SK-N-SH treated with all-trans-retinoic acid at 6 μM for 48 hours (cell line): ENCODE results near the gene NSUN2.

ENCODE experiments used
- ATAC-seq: fragments of 200-7000 bp; cut with Tn5 transposase; 3 replicates; pipeline ENCODE4 v1.9.1; 2020; ENCODE audit warnings: mild to moderate bottlenecking, moderate library complexity
- ARNTL ChIP-seq: fragments of 450-650 bp; formaldehyde crosslinking; IDR thresholded peaks from 2 replicates; pipeline ENCODE4 v1.5.0; 2020; ENCODE audit warnings: low read depth, mild to moderate bottlenecking, moderate library complexity, borderline replicate concordance
- BACH2 ChIP-seq: fragments of 250-450 bp; sonication (Bioruptor Pico); IDR thresholded peaks from 2 replicates; pipeline ENCODE4 v1.9.0; 2021; ENCODE audit warnings: mild to moderate bottlenecking, borderline replicate concordance
- CREB5 ChIP-seq: fragments of 250-450 bp; sonication (Bioruptor Pico); IDR thresholded peaks from 2 replicates; pipeline ENCODE4 v1.5.1; 2020; ENCODE audit warnings: low read depth, mild to moderate bottlenecking, moderate library complexity
- CSDC2 ChIP-seq: fragments of 250-450 bp; sonication (Bioruptor Pico); IDR thresholded peaks from 2 replicates; pipeline ENCODE4 v1.5.0; 2020; ENCODE audit warnings: mild to moderate bottlenecking, moderate library complexity
- ESRRG ChIP-seq: fragments of 250-450 bp; sonication (Bioruptor Pico); IDR thresholded peaks from 2 replicates; pipeline ENCODE4 v1.6.1; 2021; ENCODE audit warnings: mild to moderate bottlenecking
- GLIS3 ChIP-seq: fragments of 250-450 bp; sonication (Bioruptor Pico); IDR thresholded peaks from 2 replicates; pipeline ENCODE4 v1.5.0; 2020; ENCODE audit warnings: mild to moderate bottlenecking, moderate library complexity
- ISL1 ChIP-seq: fragments of 250-450 bp; sonication (Bioruptor Pico); IDR thresholded peaks from 2 replicates; pipeline ENCODE4 v2.1.2; 2022; ENCODE audit warnings: mild to moderate bottlenecking, moderate library complexity
- OSR1 ChIP-seq: fragments of 250-450 bp; sonication (Bioruptor Pico); IDR thresholded peaks from 2 replicates; pipeline ENCODE4 v1.8.0; 2022; ENCODE audit warnings: moderate library complexity, mild to moderate bottlenecking, inconsistent platforms
- PATZ1 ChIP-seq: fragments of 250-450 bp; sonication (Bioruptor Pico); IDR thresholded peaks from 2 replicates; pipeline ENCODE4 v1.8.0; 2020; ENCODE audit warnings: mild to moderate bottlenecking, moderate library complexity, borderline replicate concordance
- PPARA ChIP-seq: fragments of 250-450 bp; sonication (Bioruptor Pico); IDR thresholded peaks from 2 replicates; pipeline ENCODE4 v1.5.0; 2020; ENCODE audit warnings: mild to moderate bottlenecking, borderline replicate concordance
- RARB ChIP-seq: fragments of 250-450 bp; sonication (Bioruptor Pico); IDR thresholded peaks from 2 replicates; pipeline ENCODE4 v1.8.0; 2021; ENCODE audit warnings: mild to moderate bottlenecking, moderate library complexity
- SNAI2 ChIP-seq: fragments of 250-450 bp; sonication (Bioruptor Pico); IDR thresholded peaks from 2 replicates; pipeline ENCODE4 v1.5.0; 2020; ENCODE audit warnings: mild to moderate bottlenecking, moderate library complexity
- TCF4 ChIP-seq: fragments of 250-450 bp; sonication (Bioruptor Pico); IDR thresholded peaks from 2 replicates; pipeline ENCODE4 v1.8.0; 2021; ENCODE audit warnings: mild to moderate bottlenecking, moderate library complexity, borderline replicate concordance
- TOX ChIP-seq: fragments of 250-450 bp; sonication (Bioruptor Pico); IDR thresholded peaks from 2 replicates; pipeline ENCODE4 v1.8.0; 2021; ENCODE audit warnings: mild to moderate bottlenecking, moderate library complexity, borderline replicate concordance
- TSHZ2 ChIP-seq: fragments of 250-450 bp; sonication (Bioruptor Pico); IDR thresholded peaks from 2 replicates; pipeline ENCODE4 v1.5.0; 2020; ENCODE audit warnings: mild to moderate bottlenecking, moderate library complexity
- ZC3H10 ChIP-seq: fragments of 250-450 bp; sonication (Bioruptor Pico); IDR thresholded peaks from 2 replicates; pipeline ENCODE4 v1.5.1; 2021; ENCODE audit warnings: mild to moderate bottlenecking, moderate library complexity
- ZFP3 ChIP-seq: fragments of 250-450 bp; sonication (Bioruptor Pico); IDR thresholded peaks from 2 replicates; pipeline ENCODE4 v1.5.0; 2020; ENCODE audit warnings: mild to moderate bottlenecking, moderate library complexity
- ZFP30 ChIP-seq: fragments of 450-650 bp; formaldehyde crosslinking; IDR thresholded peaks from 2 replicates; pipeline ENCODE4 v1.5.0; 2022; ENCODE audit warnings: mild to moderate bottlenecking, moderate library complexity
- ZNF565 ChIP-seq: fragments of 450-650 bp; formaldehyde crosslinking; conservative IDR thresholded peaks from 2 replicates; pipeline ENCODE4 v1.5.0; 2020; ENCODE audit warnings: low read depth, mild to moderate bottlenecking, moderate library complexity
- ZNF70 ChIP-seq: fragments of 450-650 bp; formaldehyde crosslinking; IDR thresholded peaks from 2 replicates; pipeline ENCODE4 v1.5.0; 2020; ENCODE audit warnings: mild to moderate bottlenecking, moderate library complexity
- ZNF8 ChIP-seq: fragments of 450-650 bp; formaldehyde crosslinking; IDR thresholded peaks from 2 replicates; pipeline ENCODE4 v1.5.0; 2020; ENCODE audit warnings: mild to moderate bottlenecking, moderate library complexity
- TF ChIP-seq, protein P1 (sequence below): fragments of 250-450 bp; sonication (Bioruptor Pico); IDR thresholded peaks from 2 replicates; pipeline ENCODE4 v1.5.1; 2021; ENCODE audit warnings: mild to moderate bottlenecking, moderate library complexity
- TF ChIP-seq, protein P2 (sequence below): fragments of 250-450 bp; sonication (Bioruptor Pico); IDR thresholded peaks from 2 replicates; pipeline ENCODE4 v1.8.0; 2021; ENCODE audit warnings: low read depth, mild to moderate bottlenecking, moderate library complexity, borderline replicate concordance

NSUN2 gene

DNA sequence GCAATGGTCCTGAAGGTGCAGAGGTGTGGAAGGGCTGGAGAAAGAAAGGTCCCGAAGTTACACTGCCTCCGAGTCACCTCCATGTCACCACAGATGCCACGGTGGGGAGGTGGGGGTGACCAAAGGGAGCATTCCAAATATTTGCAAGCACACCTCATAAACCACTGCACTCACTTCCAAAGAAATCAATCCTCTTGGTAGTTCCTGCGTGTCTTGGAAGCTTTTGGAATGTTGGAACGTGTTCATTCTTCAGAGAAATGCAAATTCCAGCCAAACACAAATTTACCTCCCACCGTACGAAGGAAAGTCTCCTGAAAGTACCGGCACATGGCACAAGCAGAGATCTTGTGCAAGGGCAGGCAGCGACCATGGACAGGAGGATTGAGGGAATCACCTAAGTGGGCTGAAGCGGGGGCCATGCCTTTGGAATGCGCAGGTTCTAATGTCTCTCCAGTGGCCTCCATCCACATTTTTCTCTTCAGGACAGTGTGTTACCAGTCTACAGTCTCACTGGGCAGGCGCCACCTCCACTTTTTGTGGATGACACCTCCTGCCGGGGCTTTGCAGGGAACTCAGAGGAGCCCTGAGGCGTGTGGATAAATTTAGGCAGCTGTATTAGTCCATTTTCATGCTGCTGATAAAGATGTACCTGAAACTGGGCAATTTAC lies 54.0 kb downstream of the NSUN2 start (continued):
- TF ChIP-seq ZC3H10: no peak

GRCh38 chr5:6576861-6577501 lies 55.9 kb downstream of the NSUN2 start:
- TF ChIP-seq OSR1: no peak
- TF ChIP-seq ZFP3 (CRISPR knock-in tag): no peak
- TF ChIP-seq RARB: no peak
- TF ChIP-seq ZC3H10: no peak
- TF ChIP-seq TCF4 (CRISPR knock-in tag): no peak
- TF ChIP-seq, protein P1, sequence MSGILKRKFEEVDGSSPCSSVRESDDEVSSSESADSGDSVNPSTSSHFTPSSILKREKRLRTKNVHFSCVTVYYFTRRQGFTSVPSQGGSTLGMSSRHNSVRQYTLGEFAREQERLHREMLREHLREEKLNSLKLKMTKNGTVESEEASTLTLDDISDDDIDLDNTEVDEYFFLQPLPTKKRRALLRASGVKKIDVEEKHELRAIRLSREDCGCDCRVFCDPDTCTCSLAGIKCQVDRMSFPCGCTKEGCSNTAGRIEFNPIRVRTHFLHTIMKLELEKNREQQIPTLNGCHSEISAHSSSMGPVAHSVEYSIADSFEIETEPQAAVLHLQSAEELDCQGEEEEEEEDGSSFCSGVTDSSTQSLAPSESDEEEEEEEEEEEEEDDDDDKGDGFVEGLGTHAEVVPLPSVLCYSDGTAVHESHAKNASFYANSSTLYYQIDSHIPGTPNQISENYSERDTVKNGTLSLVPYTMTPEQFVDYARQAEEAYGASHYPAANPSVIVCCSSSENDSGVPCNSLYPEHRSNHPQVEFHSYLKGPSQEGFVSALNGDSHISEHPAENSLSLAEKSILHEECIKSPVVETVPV (CRISPR knock-in tag): no peak
- TF ChIP-seq PPARA (CRISPR knock-in tag): no peak
- no peak for TF ChIP-seq ZNF565 (CRISPR knock-in tag)
- no peak for TF ChIP-seq ESRRG (CRISPR knock-in tag)
- TF ChIP-seq SNAI2: no peak
- TF ChIP-seq, protein P2, sequence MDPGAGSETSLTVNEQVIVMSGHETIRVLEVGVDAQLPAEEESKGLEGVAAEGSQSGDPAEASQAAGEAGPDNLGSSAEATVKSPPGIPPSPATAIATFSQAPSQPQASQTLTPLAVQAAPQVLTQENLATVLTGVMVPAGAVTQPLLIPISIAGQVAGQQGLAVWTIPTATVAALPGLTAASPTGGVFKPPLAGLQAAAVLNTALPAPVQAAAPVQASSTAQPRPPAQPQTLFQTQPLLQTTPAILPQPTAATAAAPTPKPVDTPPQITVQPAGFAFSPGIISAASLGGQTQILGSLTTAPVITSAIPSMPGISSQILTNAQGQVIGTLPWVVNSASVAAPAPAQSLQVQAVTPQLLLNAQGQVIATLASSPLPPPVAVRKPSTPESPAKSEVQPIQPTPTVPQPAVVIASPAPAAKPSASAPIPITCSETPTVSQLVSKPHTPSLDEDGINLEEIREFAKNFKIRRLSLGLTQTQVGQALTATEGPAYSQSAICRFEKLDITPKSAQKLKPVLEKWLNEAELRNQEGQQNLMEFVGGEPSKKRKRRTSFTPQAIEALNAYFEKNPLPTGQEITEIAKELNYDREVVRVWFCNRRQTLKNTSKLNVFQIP: no peak
- no peak for TF ChIP-seq ZNF70 (CRISPR knock-in tag)
- no peak for TF ChIP-seq GLIS3 (CRISPR knock-in tag)
- TF ChIP-seq BACH2 (CRISPR knock-in tag): no peak
- TF ChIP-seq CREB5 (CRISPR knock-in tag): no peak
- ATAC-seq: peak; percentile 82

DNA sequence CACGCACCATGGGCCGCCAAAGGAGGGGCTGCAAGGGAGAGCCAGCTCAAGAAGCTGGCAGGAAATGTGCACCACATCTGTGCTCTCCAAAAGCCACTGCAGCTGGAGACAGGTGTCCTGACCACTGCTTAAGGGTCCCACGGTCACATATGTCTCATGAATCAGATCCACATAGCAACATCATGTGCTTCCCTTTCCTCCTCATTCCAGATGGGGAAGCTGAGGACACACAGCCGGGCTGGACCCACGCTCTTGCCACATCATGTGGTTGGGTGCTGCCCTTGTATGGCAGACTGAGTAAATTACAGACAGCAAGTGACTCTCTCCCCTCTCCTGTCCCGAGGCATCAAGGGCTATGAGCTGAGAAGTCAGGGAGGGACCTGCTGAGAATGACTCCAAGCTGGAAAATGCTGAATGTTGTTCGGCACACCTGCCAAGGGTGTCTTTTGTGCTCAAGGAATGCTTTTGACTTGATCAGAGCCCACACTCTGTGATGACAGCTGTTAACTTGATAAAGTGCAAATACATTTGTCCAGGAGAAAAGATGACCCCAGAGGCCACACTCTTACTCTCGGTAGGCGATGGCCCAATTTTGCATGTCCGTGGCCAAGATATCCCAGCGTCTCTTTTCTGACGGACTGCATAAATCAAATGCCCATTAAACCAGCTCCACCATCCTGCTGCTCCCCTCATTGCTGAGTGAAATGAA lies 58.2 kb downstream of the NSUN2 start:
- no peak for ATAC-seq
- TF ChIP-seq CREB5 (CRISPR knock-in tag) (no peak), ARNTL (CRISPR knock-in tag) (no peak), ZFP30 (no peak), TSHZ2 (CRISPR knock-in tag) (no peak), TOX (no peak), ZNF565 (CRISPR knock-in tag) (no peak), ZC3H10 (no peak), PPARA (CRISPR knock-in tag) (no peak), RARB (no peak), GLIS3 (CRISPR knock-in tag) (no peak), PATZ1 (CRISPR knock-in tag) (no peak), OSR1 (no peak), ISL1 (CRISPR knock-in tag) (no peak), CSDC2 (no peak), SNAI2 (no peak), ZFP3 (CRISPR knock-in tag) (no peak), TCF4 (CRISPR knock-in tag) (no peak), ESRRG (CRISPR knock-in tag) (no peak), ZNF8 (CRISPR knock-in tag) (no peak)
- TF ChIP-seq, protein P2: no peak
